Retinal pigment epithelial cell (primary cell): Measurements from ENCODE around the gene ZNF598.

Experiments used
- DNase-seq: peaks from one replicate; pipeline ENCODE4 v3.0.0-alpha.2; 2010; ENCODE audit warnings: low read depth
- H3K4me3 ChIP-seq: 2 replicates; pipeline ENCODE4 v1.5.1; 2011; ENCODE audit warnings: mild to moderate bottlenecking, low read length, control low read depth, moderate library complexity
- TF ChIP-seq, protein P1 (sequence below): conservative IDR thresholded peaks from 2 replicates; pipeline ENCODE4 v1.5.1; 2011; ENCODE audit warnings: low read depth, low read length, control low read depth, inconsistent platforms

ZNF598 gene

DNA sequence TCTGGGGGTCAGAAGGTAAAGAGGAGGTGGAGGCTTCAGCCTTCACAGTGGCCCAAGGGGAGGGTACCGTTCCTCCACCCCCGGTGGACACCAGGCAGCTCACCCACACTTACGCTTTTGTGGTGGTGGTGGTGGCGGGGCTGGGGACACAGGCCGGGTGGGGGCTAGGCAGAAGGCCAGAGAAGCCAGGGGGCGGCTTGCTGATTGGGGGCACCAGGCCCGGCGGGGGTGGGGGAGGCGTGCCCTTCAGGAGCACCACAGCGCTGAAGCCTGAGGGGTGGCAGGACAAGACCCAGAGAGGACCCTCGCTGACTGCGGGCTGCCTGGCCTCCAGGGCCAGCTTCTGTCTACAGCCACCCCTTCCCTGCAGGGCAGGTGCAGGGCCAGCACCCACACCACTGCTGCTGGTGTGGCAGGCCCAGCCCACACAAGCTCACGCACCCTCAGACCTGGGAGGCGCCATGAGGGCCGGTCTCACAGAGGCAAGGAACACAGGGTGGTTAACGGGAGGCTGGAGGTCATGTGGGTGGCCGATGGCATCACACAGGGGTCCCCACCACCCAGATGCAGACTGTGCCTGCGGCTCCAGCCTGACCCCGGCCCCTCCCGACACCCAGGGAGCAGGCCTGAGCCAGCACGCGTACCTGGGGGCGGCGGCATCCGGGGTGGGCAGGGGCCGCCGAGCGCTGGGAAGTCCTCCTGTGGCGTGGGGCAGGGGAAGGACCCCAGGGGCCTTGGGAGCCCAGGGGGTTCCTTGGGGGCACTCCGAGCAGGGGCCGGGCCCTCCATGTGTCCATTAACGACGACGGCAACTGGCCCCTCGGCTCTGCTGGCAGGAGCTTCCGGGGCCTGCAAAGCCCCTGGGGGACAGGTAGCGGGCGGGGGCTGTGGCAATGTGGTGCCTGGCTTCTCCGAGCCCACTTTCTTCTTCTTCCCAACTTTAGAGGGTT is 10.5 kb downstream of the ZNF598 start:
- no peak for DNase-seq
- H3K4me3 ChIP-seq, result no peak overlapping the region

DNA sequence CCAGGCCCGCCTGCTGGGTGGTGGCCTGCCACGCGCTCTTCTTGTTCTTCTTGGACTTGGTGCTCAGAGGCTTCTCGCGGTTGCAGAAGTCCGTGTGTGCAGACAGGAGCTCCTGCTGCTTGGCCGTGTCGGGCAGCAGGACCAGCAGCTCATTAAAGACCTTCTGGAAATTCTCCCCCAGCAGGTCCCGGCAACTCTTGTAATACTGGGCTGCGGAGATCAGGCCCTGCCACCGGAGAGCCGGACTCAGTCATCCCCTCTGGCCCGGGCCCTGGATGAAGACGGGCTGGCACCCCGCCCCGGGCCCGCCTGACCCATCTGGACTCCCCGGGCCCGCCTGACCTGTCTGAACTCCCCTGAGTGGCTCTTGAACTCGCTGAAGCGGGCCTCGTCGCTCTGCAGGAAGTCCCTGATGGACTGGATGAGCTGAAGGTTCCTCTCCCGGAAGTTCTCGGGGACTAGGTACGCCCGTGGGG is 11.2 kb downstream of the ZNF598 start:
- H3K4me3 ChIP-seq, result no peak overlapping the region
- DNase-seq, result no peak
- TF ChIP-seq, protein P1, sequence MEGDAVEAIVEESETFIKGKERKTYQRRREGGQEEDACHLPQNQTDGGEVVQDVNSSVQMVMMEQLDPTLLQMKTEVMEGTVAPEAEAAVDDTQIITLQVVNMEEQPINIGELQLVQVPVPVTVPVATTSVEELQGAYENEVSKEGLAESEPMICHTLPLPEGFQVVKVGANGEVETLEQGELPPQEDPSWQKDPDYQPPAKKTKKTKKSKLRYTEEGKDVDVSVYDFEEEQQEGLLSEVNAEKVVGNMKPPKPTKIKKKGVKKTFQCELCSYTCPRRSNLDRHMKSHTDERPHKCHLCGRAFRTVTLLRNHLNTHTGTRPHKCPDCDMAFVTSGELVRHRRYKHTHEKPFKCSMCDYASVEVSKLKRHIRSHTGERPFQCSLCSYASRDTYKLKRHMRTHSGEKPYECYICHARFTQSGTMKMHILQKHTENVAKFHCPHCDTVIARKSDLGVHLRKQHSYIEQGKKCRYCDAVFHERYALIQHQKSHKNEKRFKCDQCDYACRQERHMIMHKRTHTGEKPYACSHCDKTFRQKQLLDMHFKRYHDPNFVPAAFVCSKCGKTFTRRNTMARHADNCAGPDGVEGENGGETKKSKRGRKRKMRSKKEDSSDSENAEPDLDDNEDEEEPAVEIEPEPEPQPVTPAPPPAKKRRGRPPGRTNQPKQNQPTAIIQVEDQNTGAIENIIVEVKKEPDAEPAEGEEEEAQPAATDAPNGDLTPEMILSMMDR, result no peak

More for the DNA sequence above, 10.5 kb downstream of the ZNF598 start:
- TF ChIP-seq, protein P1, result no peak

DNA sequence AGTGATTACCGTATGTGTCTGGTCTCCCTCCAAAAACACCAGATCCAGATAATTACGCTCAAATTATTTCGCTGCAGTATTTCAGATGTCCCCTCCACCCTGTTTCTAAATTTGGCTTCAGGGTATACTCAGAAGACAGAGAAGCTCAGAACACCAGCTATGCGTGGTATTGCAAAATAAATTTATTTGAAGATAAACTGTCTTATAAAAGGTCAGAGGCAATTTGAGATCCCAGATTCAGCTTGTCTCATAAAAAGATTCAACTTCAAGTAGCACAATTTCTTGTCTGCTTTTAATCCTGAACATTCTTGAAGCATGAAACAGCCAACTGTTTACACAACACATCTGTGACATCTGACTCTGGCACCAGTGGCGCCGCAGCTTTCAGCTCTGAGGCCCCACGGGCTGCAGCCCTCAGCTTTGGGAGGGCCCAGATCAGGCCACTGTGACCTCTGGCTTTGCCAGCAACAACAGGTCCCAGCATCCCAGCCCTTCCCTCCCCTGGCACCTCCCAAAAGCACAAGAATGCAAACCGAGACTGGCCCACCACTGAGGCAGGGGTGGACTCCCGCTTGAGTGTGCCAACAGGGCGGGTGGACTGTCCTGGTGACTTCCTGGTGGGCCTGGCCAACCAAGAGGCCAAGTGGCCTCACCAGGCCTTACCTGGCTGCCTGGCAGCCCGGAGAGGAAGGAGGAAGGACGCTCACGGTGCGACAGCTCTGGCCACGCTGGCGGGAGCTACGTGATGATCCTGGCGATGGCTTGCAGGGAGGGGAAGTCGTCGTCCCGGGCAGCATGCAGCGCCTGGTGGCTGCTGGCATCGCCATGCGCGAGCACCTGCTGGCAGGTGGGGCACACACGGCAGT is 11.9 kb downstream of the ZNF598 start:
- DNase-seq, result no peak
- TF ChIP-seq, protein P1, result no peak
- H3K4me3 ChIP-seq, result no peak overlapping the region

DNA sequence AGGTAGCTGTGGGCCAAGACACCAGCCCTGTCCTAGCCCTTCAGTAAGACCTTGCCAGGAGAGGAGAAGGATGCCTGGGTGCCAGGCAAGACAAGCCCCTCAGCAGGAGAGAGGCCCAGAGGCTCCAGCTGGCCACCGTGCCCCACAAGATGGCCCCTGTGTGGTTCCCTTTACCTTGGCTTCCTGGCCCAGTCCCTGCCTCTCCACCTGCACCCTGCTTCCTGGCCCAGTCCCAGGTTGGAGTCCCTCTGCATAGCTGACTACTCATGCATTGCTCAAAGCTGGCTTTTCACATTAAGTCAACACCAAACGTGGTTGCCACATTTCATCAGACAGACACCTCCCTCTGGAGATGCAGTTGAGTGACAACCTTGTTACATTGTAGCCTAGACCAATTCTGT is 15.9 kb downstream of the ZNF598 start:
- H3K4me3 ChIP-seq, result no peak overlapping the region
- DNase-seq, result no peak
- TF ChIP-seq, protein P1, result no peak

DNA sequence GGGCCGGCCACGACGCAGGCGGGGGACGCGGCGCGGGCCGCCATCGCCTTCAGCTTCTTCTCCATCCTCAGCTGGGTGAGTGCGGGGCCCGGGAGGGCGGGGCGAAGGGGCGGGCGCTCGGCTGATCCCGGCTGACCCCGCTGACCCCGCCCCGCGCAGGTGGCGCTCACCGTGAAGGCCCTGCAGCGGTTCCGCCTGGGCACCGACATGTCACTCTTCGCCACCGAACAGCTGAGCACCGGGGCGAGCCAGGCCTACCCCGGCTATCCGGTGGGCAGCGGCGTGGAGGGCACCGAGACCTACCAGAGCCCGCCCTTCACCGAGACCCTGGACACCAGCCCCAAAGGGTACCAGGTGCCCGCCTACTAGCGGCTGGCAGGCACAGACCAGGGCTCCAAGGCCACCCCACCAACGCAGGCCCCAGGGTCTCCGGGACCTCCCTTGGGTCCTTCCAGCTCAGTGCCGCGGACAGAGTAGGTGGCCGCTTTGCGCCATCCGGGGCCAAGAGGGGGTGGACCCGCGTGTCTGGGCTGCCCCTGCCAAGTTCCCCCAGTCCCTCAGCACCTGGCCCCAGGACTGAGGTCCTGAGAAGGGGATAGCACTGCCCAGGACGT is 16.8 kb downstream of the ZNF598 start:
- TF ChIP-seq, protein P1, result no peak
- no peak for DNase-seq
- H3K4me3 ChIP-seq, result no peak overlapping the region

DNA sequence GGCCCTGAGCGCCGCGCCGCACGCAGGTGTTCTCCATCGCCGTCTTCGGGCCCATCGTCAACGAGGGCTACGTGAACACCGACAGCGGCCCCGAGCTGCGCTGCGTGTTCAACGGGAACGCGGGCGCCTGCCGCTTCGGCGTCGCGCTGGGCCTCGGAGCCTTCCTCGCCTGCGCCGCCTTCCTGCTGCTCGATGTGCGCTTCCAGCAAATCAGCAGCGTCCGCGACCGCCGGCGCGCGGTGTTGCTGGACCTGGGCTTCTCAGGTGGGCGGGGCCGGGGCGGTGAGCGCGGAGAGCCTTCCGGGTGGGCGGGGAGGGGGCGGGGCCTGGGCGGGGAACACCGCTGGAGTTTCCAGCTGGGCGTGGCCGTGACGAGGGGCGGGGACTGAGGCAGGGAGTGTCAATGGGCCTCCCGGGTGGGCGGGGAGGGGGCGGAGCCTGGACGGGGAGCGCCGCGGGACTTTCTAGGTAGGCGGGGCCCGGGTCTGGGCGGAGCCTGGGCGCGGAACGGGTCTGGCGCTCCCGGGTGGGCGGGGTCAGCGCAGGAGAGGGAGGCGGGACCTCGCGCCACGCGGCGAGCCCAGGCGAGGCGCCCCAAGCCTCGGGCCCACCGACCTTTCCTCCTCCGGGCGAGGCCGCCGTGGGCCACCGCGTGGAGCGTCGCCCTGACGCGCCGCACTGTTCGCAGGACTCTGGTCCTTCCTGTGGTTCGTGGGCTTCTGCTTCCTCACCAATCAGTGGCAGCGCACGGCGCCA is 17.5 kb downstream of the ZNF598 start:
- no peak overlapping the region for H3K4me3 ChIP-seq
- DNase-seq, result peak; percentile 52
- TF ChIP-seq, protein P1, result no peak
